Measurements from ENCODE around the gene NPLOC4.

DNA sequence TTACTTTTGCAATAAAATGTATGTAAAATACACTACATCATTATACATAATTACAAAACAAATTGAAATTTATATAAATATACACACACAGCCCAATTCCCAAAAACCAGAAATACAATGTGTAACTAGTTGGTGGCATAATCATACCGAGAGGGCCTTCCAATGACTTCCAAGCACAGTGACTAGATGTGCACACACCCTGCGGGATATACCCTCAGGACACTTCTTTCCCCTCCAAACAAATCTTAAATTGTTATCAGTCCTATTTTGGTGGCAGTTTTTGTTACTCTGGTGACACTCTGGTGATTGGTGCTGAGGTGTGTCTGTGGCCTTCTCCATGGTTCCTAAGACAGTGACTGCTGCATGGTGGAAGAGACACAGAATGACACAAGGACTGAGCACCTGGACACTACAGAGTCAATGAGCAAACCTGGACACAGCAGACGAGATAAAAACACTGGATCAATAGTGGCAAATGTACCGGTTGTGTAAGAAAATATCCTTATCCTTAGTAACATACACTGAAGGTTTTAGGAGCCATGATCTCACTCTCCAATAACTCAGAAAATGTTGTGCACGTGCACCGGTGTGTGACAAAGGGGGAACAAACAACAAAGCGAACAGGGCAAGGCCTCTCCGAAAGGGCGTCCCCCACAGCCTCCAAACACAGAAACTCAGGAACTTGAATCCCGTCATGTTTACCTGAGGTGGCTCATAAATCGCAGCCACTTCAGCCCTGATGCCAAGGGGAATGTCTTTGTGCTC, 32.9 kb downstream of the NPLOC4 start:
- TF ChIP-seq POLR2A (IDR thresholded peaks at IDR 0.05) (no peak), POLR2AphosphoS5 (IDR thresholded peaks at IDR 0.05) (no peak), EP300 (IDR thresholded peaks at IDR 0.05) (no peak)
- TF ChIP-seq, protein P1, sequence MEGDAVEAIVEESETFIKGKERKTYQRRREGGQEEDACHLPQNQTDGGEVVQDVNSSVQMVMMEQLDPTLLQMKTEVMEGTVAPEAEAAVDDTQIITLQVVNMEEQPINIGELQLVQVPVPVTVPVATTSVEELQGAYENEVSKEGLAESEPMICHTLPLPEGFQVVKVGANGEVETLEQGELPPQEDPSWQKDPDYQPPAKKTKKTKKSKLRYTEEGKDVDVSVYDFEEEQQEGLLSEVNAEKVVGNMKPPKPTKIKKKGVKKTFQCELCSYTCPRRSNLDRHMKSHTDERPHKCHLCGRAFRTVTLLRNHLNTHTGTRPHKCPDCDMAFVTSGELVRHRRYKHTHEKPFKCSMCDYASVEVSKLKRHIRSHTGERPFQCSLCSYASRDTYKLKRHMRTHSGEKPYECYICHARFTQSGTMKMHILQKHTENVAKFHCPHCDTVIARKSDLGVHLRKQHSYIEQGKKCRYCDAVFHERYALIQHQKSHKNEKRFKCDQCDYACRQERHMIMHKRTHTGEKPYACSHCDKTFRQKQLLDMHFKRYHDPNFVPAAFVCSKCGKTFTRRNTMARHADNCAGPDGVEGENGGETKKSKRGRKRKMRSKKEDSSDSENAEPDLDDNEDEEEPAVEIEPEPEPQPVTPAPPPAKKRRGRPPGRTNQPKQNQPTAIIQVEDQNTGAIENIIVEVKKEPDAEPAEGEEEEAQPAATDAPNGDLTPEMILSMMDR (IDR thresholded peaks at IDR 0.05): no peak

Data from stomach (tissue), 4 donors.